HepG2 (cell line): ENCODE measurements around the gene S100Z. TPM values are rescaled to one million over a fixed set of nuclear protein-coding genes. Genes with fewer than 3 reads are reported as not detected.

Experiments
- ARID5B ChIP-seq: IDR thresholded peaks from 2 replicates; pipeline ENCODE4 v1.4.0; 2020; ENCODE audit warnings: mild to moderate bottlenecking, missing genetic modification reagents
- TP53 ChIP-seq: sonication (generic); formaldehyde crosslinking; conservative IDR thresholded peaks from 2 replicates; pipeline ENCODE4 v1.4.0; 2020; ENCODE audit warnings: missing genetic modification reagents
- ZHX2 ChIP-seq, 2 experiments: sonication (generic) in 1 of 2; formaldehyde crosslinking in 1 of 2; IDR thresholded peaks; 2 replicates each; pipeline versions ENCODE4 v1.6.1 to v1.9.0; 2014 to 2022; ENCODE audit warnings: antibody characterized with exemption in 1 of 2, borderline replicate concordance in 1 of 2, inconsistent platforms in 1 of 2, low read depth in 1 of 2, missing genetic modification reagents in 1 of 2
- ZMAT5 ChIP-seq: sonication (generic); formaldehyde crosslinking; IDR thresholded peaks from 2 replicates; pipeline ENCODE4 v1.5.0; 2020; ENCODE audit warnings: mild to moderate bottlenecking, low read depth, missing genetic modification reagents, borderline replicate concordance
- ZNF280B ChIP-seq: sonication (generic); formaldehyde crosslinking; IDR thresholded peaks from 2 replicates; pipeline ENCODE4 v1.5.0; 2020; ENCODE audit warnings: missing genetic modification reagents, mild to moderate bottlenecking, borderline replicate concordance
- polyA plus RNA-seq, 8 experiments: library from polyadenylated mRNA; depleted of rRNA in 3 of 8; stranded (reverse) in 7 of 8; unstranded in 1 of 8; fragments of >200 nt; fragmentation: Illumina TruSeq in 4 of 8; extraction: Trizol in 4 of 8; gene quantifications; 2 replicates each; pipeline versions ENCODE4 v1.2.1 to v1.2.3, GENCODE V29; 2011 to 2016; ENCODE audit warnings: low read depth in 4 of 8, missing spikeins in 1 of 8, mixed read lengths in 1 of 8; ENCODE audit not compliant: insufficient read depth in 1 of 8
- total RNA-seq, 5 experiments: library from RNA; depleted of rRNA; stranded (reverse); fragments of >200 nt; fragmentation: Illumina TruSeq; extraction: Trizol; gene quantifications; 2 replicates each; pipeline ENCODE4 v1.2.3, GENCODE V29; 2016; ENCODE audit warnings: low read depth in 1 of 5

The S100Z gene
- total and polyA plus RNA-seq, 2 of the 13 experiments (the other 11 are each of a cell fraction or from before 2014, with no cell fraction given) = 0.22 TPM; not detected in 1

GRCh38 chr5:76831110-76831452 lies 18.7 kb upstream of the S100Z start (continued):
- TF ChIP-seq ARID5B (CRISPR knock-in tag) (no peak), ZMAT5 (CRISPR knock-in tag) (no peak), ZHX2 (IDR thresholded peaks at IDR 0.05; ENCODE audit: low read depth) (no peak), ZHX2 (CRISPR knock-in tag; IDR thresholded peaks at IDR 0.05; ENCODE audit: borderline replicate concordance) (no peak), ZNF280B (CRISPR knock-in tag) (no peak), TP53 (CRISPR knock-in tag) (no peak)
